Measurements from ENCODE around the gene ADGRF5.

ADGRF5 gene

GRCh38 chr6:46932526-46933319, 11.0 kb upstream of the ADGRF5 start:
- TF ChIP-seq Cebpa-rat (IDR thresholded peaks at IDR 0.05), result no peak
- H3K36me3 ChIP-seq, result no peaks in the 10 kb centered on the region
- H3K4me3 ChIP-seq, result no peak overlapping the region
- H3K4me2 ChIP-seq, result no peak overlapping the region
- no peaks in the 10 kb centered on the region for H4K20me1 ChIP-seq
- no peaks in the 10 kb centered on the region for H3K4me1 ChIP-seq
- H3K9me3 ChIP-seq, result no peaks in the 10 kb centered on the region
- no peak overlapping the region for H3K27ac ChIP-seq
- H3K27me3 ChIP-seq, result no peaks in the 10 kb centered on the region
- no peak overlapping the region for H3K9ac ChIP-seq

- no peak overlapping the region for H3K9ac ChIP-seq
- no peak for TF ChIP-seq Cebpa-rat (IDR thresholded peaks at IDR 0.05)
- H3K36me3 ChIP-seq, result no peaks in the 10 kb centered on the region
- H3K4me1 ChIP-seq, result no peaks in the 10 kb centered on the region
- no peaks in the 10 kb centered on the region for H3K27me3 ChIP-seq
- H3K4me2 ChIP-seq, result no peak overlapping the region
- no peaks in the 10 kb centered on the region for H4K20me1 ChIP-seq
- H3K27ac ChIP-seq, result no peak overlapping the region
- no peaks in the 10 kb centered on the region for H3K9me3 ChIP-seq
- H3K4me3 ChIP-seq, result no peak overlapping the region
Measured at GRCh38 chr6:46931416-46931815, 9.7 kb upstream of the ADGRF5 start.

DNA sequence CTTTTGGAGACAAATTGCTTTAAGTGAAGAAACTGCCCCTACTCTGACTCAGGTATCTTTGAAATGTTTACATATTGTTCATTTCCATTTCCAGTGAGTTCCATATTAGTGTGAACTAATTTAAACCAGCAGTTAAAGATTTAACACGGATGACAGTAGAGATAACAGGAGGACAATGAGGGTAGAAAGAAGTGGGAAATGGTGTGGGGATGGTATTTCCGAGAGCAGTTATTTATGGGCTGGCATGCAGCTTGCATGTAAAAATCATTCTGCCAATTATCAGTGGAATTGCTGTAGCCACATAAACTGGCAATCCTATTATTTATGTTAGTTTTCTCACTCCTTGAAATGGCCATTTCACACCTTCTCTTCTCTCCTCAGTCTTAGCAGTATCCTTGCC, 8.6 kb upstream of the ADGRF5 start:
- Histone ChIP-seq H4K20me1 (no peaks in the 10 kb centered on the region), H3K4me3 (no peak overlapping the region), H3K27me3 (no peaks in the 10 kb centered on the region), H3K4me2 (no peak overlapping the region), H3K36me3 (no peaks in the 10 kb centered on the region), H3K4me1 (no peaks in the 10 kb centered on the region), H3K27ac (no peak overlapping the region), H3K9me3 (no peaks in the 10 kb centered on the region), H3K9ac (no peak overlapping the region)
- TF ChIP-seq Cebpa-rat (IDR thresholded peaks at IDR 0.05), result no peak

GRCh38 chr6:46927066-46927465, 5.3 kb upstream of the ADGRF5 start:
- Histone ChIP-seq H3K9ac (no peak overlapping the region), H3K36me3 (no peaks in the 10 kb centered on the region), H3K4me1 (no peaks in the 10 kb centered on the region), H3K27ac (no peak overlapping the region), H3K27me3 (no peaks in the 10 kb centered on the region), H4K20me1 (no peaks in the 10 kb centered on the region), H3K9me3 (no peaks in the 10 kb centered on the region), H3K4me3 (no peak overlapping the region), H3K4me2 (no peak overlapping the region)
- no peak for TF ChIP-seq Cebpa-rat (IDR thresholded peaks at IDR 0.05)

- no peaks in the 10 kb centered on the region for H3K36me3 ChIP-seq
- H3K4me2 ChIP-seq, result no peak overlapping the region
- no peaks in the 10 kb centered on the region for H3K9me3 ChIP-seq
- H4K20me1 ChIP-seq, result no peaks in the 10 kb centered on the region
- H3K9ac ChIP-seq, result no peak overlapping the region
- no peaks in the 10 kb centered on the region for H3K4me1 ChIP-seq
- no peak overlapping the region for H3K27ac ChIP-seq
- H3K4me3 ChIP-seq, result no peak overlapping the region
- H3K27me3 ChIP-seq, result no peaks in the 10 kb centered on the region
- TF ChIP-seq Cebpa-rat (IDR thresholded peaks at IDR 0.05), result no peak
Measured at GRCh38 chr6:46926481-46926880, 4.7 kb upstream of the ADGRF5 start.

- Histone ChIP-seq H3K36me3 (no peaks in the 10 kb centered on the region), H3K4me3 (no peak overlapping the region), H3K9ac (no peak overlapping the region), H4K20me1 (no peaks in the 10 kb centered on the region), H3K4me2 (no peak overlapping the region), H3K27me3 (no peaks in the 10 kb centered on the region), H3K27ac (no peak overlapping the region), H3K9me3 (no peaks in the 10 kb centered on the region), H3K4me1 (no peaks in the 10 kb centered on the region)
- no peak for TF ChIP-seq Cebpa-rat (IDR thresholded peaks at IDR 0.05)
Measured at GRCh38 chr6:46925563-46926253, 4.0 kb upstream of the ADGRF5 start.

DNA sequence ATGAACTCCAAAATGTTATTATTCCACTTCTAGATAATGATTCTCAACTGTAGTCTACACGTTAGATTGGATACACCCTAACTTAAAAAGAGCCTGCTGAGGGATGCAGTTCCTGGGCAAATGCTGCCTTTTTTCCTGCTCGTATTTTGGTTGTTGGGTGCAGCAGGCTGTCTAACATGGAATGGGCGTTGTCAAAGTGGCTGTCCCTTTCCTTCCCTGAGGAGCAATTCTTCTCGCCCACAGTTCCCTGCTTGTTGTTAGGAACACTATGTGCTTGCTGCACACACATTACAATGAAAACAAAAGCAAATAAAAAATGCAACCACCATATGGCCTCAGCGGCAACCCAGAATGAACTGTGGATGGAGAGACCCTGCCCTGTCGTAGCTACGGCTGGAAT, 1.7 kb upstream of the ADGRF5 start:
- no peak overlapping the region for H3K27ac ChIP-seq
- no peak overlapping the region for H3K9ac ChIP-seq
- TF ChIP-seq Cebpa-rat (IDR thresholded peaks at IDR 0.05), result no peak

DNA sequence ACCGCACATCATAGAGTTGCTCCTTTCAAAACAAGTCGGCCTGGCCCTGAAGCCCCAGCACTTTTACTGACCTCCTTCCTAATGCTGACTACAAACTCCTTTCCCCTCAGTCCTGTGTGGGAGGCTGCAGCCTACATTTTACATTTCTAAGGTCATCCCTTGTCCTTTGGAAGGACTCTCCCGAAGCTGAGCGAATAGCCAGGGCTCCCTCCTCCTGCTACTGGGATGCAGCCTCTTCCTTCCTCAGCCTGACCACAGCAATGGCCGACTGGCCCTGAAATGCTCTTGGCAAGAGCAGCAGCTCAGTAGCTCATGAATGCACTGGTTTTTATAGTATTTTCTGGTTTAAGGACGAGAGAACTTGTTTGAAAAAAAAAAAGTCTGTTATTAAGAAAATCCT, 679 bp downstream of the ADGRF5 start:
- TF ChIP-seq Cebpa-rat (IDR thresholded peaks at IDR 0.05), result no peak
- Histone ChIP-seq H3K4me1 (no peaks in the 10 kb centered on the region), H3K27me3 (no peaks in the 10 kb centered on the region), H3K36me3 (no peaks in the 10 kb centered on the region), H3K9ac (no peak overlapping the region), H3K4me2 (no peak overlapping the region), H3K9me3 (no peaks in the 10 kb centered on the region), H3K27ac (no peak overlapping the region), H3K4me3 (no peak overlapping the region), H4K20me1 (no peaks in the 10 kb centered on the region)

More for the DNA sequence above, 1.7 kb upstream of the ADGRF5 start:
- Histone ChIP-seq H3K4me3 (no peak overlapping the region), H3K9me3 (no peaks in the 10 kb centered on the region), H4K20me1 (no peaks in the 10 kb centered on the region), H3K4me2 (no peak overlapping the region), H3K36me3 (no peaks in the 10 kb centered on the region), H3K27me3 (no peaks in the 10 kb centered on the region), H3K4me1 (no peaks in the 10 kb centered on the region)

DNA sequence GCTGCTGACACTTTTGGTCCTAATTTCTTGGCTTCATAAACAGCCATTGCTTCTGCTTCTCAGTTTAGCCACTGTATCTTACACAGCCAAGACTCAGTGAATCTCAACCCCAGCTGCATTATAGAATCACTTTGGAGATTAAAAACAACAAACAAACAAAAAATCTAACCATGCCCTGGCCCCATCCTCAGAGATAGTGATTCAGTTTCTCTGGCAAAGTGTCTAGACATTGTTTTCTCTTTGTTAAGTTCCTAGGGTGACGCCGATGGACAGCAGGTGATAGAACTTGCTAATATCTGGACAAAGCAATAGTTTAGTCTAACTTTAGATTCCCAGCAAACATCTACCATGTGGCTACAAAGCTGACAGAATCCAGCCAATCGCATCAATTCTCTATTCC, 2.9 kb downstream of the ADGRF5 start:
- no peak for TF ChIP-seq Cebpa-rat (IDR thresholded peaks at IDR 0.05)
- Histone ChIP-seq H3K9me3 (no peaks in the 10 kb centered on the region), H3K9ac (no peak overlapping the region), H3K27ac (no peak overlapping the region), H4K20me1 (no peaks in the 10 kb centered on the region), H3K4me1 (no peaks in the 10 kb centered on the region), H3K4me3 (no peak overlapping the region), H3K4me2 (no peak overlapping the region), H3K27me3 (no peaks in the 10 kb centered on the region), H3K36me3 (no peaks in the 10 kb centered on the region)

GRCh38 chr6:46917002-46917545, 4.7 kb downstream of the ADGRF5 start:
- no peaks in the 10 kb centered on the region for H3K4me1 ChIP-seq
- no peaks in the 10 kb centered on the region for H3K9me3 ChIP-seq
- no peak overlapping the region for H3K4me2 ChIP-seq
- H3K4me3 ChIP-seq, result no peak overlapping the region
- no peaks in the 10 kb centered on the region for H4K20me1 ChIP-seq
- H3K36me3 ChIP-seq, result no peaks in the 10 kb centered on the region
- H3K27ac ChIP-seq, result no peak overlapping the region
- H3K9ac ChIP-seq, result no peak overlapping the region
- TF ChIP-seq Cebpa-rat (IDR thresholded peaks at IDR 0.05), result no peak
- H3K27me3 ChIP-seq, result no peaks in the 10 kb centered on the region

Measured in BLaER1 (cell line).